ENCODE data around the gene PCGF5. TPM values are rescaled to one million over a fixed set of nuclear protein-coding genes. Genes with fewer than 3 reads are reported as not detected.

The PCGF5 gene
- total and polyA plus RNA-seq, 2 experiments from 2014 or later = 7.7 to 8.7 TPM

DNA sequence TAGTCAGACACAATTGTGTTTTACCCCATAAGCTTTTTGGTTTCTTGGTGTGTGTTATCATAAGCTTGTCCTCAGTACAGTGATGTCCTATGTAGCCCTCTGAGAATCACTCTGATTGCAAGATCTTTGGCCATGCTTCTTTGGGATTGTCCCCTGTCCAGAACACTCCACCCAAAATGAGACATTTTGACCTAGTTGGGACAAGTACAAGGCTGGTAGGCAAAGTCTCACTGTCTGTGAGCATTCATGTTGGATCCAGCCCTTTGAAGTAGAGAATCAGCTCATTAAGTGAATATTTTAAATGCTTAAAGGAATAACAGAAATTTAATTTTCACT, 28.9 kb upstream of the PCGF5 start (continued):
- TF ChIP-seq NANOG (IDR thresholded peaks at IDR 0.05; ENCODE audit: borderline replicate concordance) (no peak), STAT1 (IDR thresholded peaks at IDR 0.05; ENCODE audit: unreplicated experiment) (no peak), ZNF331 (CRISPR knock-in tag; IDR thresholded peaks at IDR 0.05; ENCODE audit: low read depth) (no peak), CREB1 (CRISPR knock-in tag; IDR thresholded peaks at IDR 0.05; ENCODE audit: low read depth) (no peak), JUNB (IDR thresholded peaks at IDR 0.05; ENCODE audit: unreplicated experiment) (no peak), ZNF114 (CRISPR knock-in tag; IDR thresholded peaks at IDR 0.05) (no peak), POLR2AphosphoS5 (IDR thresholded peaks at IDR 0.05; ENCODE audit: low read depth) (no peak)
- TF ChIP-seq, protein P1, sequence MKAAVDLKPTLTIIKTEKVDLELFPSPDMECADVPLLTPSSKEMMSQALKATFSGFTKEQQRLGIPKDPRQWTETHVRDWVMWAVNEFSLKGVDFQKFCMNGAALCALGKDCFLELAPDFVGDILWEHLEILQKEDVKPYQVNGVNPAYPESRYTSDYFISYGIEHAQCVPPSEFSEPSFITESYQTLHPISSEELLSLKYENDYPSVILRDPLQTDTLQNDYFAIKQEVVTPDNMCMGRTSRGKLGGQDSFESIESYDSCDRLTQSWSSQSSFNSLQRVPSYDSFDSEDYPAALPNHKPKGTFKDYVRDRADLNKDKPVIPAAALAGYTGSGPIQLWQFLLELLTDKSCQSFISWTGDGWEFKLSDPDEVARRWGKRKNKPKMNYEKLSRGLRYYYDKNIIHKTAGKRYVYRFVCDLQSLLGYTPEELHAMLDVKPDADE (IDR thresholded peaks at IDR 0.05) = no peak
- TF ChIP-seq, protein P2, sequence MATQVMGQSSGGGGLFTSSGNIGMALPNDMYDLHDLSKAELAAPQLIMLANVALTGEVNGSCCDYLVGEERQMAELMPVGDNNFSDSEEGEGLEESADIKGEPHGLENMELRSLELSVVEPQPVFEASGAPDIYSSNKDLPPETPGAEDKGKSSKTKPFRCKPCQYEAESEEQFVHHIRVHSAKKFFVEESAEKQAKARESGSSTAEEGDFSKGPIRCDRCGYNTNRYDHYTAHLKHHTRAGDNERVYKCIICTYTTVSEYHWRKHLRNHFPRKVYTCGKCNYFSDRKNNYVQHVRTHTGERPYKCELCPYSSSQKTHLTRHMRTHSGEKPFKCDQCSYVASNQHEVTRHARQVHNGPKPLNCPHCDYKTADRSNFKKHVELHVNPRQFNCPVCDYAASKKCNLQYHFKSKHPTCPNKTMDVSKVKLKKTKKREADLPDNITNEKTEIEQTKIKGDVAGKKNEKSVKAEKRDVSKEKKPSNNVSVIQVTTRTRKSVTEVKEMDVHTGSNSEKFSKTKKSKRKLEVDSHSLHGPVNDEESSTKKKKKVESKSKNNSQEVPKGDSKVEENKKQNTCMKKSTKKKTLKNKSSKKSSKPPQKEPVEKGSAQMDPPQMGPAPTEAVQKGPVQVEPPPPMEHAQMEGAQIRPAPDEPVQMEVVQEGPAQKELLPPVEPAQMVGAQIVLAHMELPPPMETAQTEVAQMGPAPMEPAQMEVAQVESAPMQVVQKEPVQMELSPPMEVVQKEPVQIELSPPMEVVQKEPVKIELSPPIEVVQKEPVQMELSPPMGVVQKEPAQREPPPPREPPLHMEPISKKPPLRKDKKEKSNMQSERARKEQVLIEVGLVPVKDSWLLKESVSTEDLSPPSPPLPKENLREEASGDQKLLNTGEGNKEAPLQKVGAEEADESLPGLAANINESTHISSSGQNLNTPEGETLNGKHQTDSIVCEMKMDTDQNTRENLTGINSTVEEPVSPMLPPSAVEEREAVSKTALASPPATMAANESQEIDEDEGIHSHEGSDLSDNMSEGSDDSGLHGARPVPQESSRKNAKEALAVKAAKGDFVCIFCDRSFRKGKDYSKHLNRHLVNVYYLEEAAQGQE (IDR thresholded peaks at IDR 0.05; ENCODE audit: unreplicated experiment) = no peak

DNA sequence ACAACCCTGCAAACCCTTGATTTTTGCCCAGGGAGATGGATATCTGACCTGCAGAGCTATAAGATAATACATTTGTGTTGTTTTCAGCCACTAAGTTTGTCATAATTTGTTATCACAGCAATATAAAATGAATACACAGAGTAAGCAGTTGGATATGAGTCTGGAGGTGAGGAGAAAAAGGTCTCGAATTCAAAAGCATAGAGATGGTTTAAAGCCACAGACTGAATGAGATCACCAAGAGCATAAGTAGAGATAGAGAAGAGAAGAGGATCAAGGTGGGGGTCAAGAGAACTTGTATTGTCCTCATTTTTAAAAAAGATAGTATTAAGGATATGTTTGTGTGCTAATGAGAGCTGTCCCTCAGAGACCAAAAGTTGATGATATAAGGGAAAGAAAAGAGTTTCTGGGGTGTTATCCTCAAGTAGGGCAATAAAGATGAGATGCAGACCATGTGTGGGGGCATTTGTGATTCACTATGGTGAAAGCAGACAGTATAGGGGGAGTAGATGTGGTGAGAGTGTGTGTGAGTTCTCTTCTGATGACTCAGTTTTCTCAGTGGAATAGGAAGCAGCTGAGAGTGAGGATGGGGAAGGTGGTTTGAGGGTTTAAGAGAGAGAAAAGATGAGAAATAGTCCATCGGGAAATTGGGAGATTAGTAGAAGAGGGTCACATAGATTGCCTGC, 25.8 kb upstream of the PCGF5 start:
- peaks cover 1% of the 10 kb centered on the region for H3K27me3 Mint-ChIP-seq (ENCODE audit: insufficient read depth, low read depth, poor library complexity)
- TF ChIP-seq NANOG (IDR thresholded peaks at IDR 0.05; ENCODE audit: borderline replicate concordance) (no peak), ZNF331 (CRISPR knock-in tag; IDR thresholded peaks at IDR 0.05; ENCODE audit: low read depth) (no peak), ZNF114 (CRISPR knock-in tag; IDR thresholded peaks at IDR 0.05) (no peak), EZH2 (IDR thresholded peaks at IDR 0.05; ENCODE audit: low read depth, unreplicated experiment) (no peak), STAT1 (IDR thresholded peaks at IDR 0.05; ENCODE audit: unreplicated experiment) (no peak), EZH2phosphoT487 (IDR thresholded peaks at IDR 0.05; ENCODE audit: unreplicated experiment) (no peak), POLR2AphosphoS5 (IDR thresholded peaks at IDR 0.05; ENCODE audit: low read depth) (no peak)
- TF ChIP-seq, protein P2 (IDR thresholded peaks at IDR 0.05; ENCODE audit: unreplicated experiment) = no peak
- TF ChIP-seq, protein P1 (IDR thresholded peaks at IDR 0.05) = no peak

More for the DNA sequence above, 25.8 kb upstream of the PCGF5 start:
- no peaks in the 10 kb centered on the region for H3K79me2 ChIP-seq (replicated peaks; ENCODE audit: insufficient read depth)
- no peaks in the 10 kb centered on the region for H3K4me1 ChIP-seq (ENCODE audit: insufficient read depth)
- no peak overlapping the region for H2AFZ ChIP-seq
- H3K27me3 ChIP-seq (ENCODE audit: insufficient read depth) = no peaks in the 10 kb centered on the region
- no peaks in the 10 kb centered on the region for H3K36me3 Mint-ChIP-seq (ENCODE audit: low read depth)
- no peak overlapping the region for H3K27ac ChIP-seq (ENCODE audit: low read depth)
- peaks cover 12% of the 10 kb centered on the region; the same call in 1 of the 2 replicates for H3K9me2 ChIP-seq (ENCODE audit: insufficient read depth)
- no peak overlapping the region for H3K4me3 Mint-ChIP-seq
- DNase-seq (ENCODE audit: low spot score) (no peak), ATAC-seq (no peak)
- no peaks in the 10 kb centered on the region for H4K20me1 ChIP-seq (replicated peaks; ENCODE audit: insufficient read depth)
- H3K36me3 ChIP-seq (ENCODE audit: insufficient read depth) = no peaks in the 10 kb centered on the region
- H3K4me3 ChIP-seq = no peak overlapping the region
- no peak overlapping the region for H3K4me2 ChIP-seq
- H3K9me3 Mint-ChIP-seq = no peaks in the 10 kb centered on the region
- no peaks in the 10 kb centered on the region for H3F3A ChIP-seq (replicated peaks; ENCODE audit: low read depth)
- no peaks in the 10 kb centered on the region for H3K4me1 Mint-ChIP-seq
- no peak overlapping the region for H3K27ac Mint-ChIP-seq

Measured in GM23338 (cell line).